Lower lobe of right lung (tissue), 2 donors: ENCODE results near the gene SMIM45.

Source experiments
- ATAC-seq, 2 donors: fragments of 200-7000 bp; cut with Tn5 transposase; one replicate each; pipeline ENCODE4 v1.9.1; 2020 to 2022; ENCODE audit warnings: mild to moderate bottlenecking in 2 of 2, moderate library complexity in 2 of 2
- DNase-seq: peaks from one replicate; pipeline ENCODE4 v3.0.0-alpha.2; 2020
- H3K27ac ChIP-seq: fragments of 200-600 bp; one replicate; pipeline ENCODE4 v1.8.0; 2022
- H3K27me3 ChIP-seq: fragments of 200-600 bp; one replicate; pipeline ENCODE4 v1.8.0; 2022; ENCODE audit warnings: low read depth
- H3K36me3 ChIP-seq: fragments of 200-600 bp; one replicate; pipeline ENCODE4 v1.8.0; 2022; ENCODE audit warnings: mild to moderate bottlenecking
- H3K4me1 ChIP-seq: fragments of 200-600 bp; one replicate; pipeline ENCODE4 v1.8.0; 2022
- H3K4me3 ChIP-seq: fragments of 200-600 bp; one replicate; pipeline ENCODE4 v1.8.0; 2022; ENCODE audit warnings: mild to moderate bottlenecking
- H3K9me3 ChIP-seq: fragments of 200-600 bp; one replicate; pipeline ENCODE4 v1.8.0; 2022
- CTCF ChIP-seq: fragments of 200-600 bp; IDR thresholded peaks from one replicate; pipeline ENCODE4 v1.8.0; 2022; ENCODE audit warnings: antibody characterized with exemption, mild to moderate bottlenecking
- intact Hi-C: fragments of 100-400 bp; cut with DNase I; formaldehyde crosslinking; loops from one replicate; pipeline ENCODE4 v1.11.0; 2022
- donor health status: DM: no; HTN: yes; CAD: no; lungs with severe emphysema.

The SMIM45 gene

GRCh38 chr22:41914611-41915034 is 37.3 kb upstream of the SMIM45 start:
- Histone ChIP-seq H3K27ac (no peak overlapping the region), H3K4me3 (peak overlapping the region; percentile 41), H3K9me3 (no peaks in the 10 kb centered on the region), H3K27me3 (peaks cover 96% of the 10 kb centered on the region), H3K36me3 (no peaks in the 10 kb centered on the region), H3K4me1 (peaks cover 41% of the 10 kb centered on the region)
- TF ChIP-seq CTCF = no peak
- DNase-seq (no peak), ATAC-seq (no peak)
- intact Hi-C loops = no loop called here

- intact Hi-C loops = no loop called here
- peaks cover 47% of the 10 kb centered on the region for H3K4me1 ChIP-seq
- no peak for TF ChIP-seq CTCF
- DNase-seq = no peak
- ATAC-seq = peak; percentile 58 to 64
- peak within 1 kb of the TSS; percentile 41 for H3K4me3 ChIP-seq
- H3K27ac ChIP-seq = no peak within 1 kb of the TSS
- no peaks in the 10 kb centered on the region for H3K36me3 ChIP-seq
- no peaks in the 10 kb centered on the region for H3K9me3 ChIP-seq
- peaks cover 96% of the 10 kb centered on the region for H3K27me3 ChIP-seq
These were observed 36.7 kb upstream of the SMIM45 start, which contains the start of gene SHISA8 for GRCh38 chr22:41915035-41915785. Gene SHISA8 (minus strand): TSS chr22:41915074. CDS start chr22:41914667, 407 bp downstream.

- Histone ChIP-seq H3K4me1 (peaks cover 45% of the 10 kb centered on the region), H3K9me3 (no peaks in the 10 kb centered on the region), H3K27ac (no peak overlapping the region), H3K27me3 (peaks cover 91% of the 10 kb centered on the region), H3K36me3 (no peaks in the 10 kb centered on the region), H3K4me3 (peak overlapping the region; percentile 41)
- no peak for TF ChIP-seq CTCF
- intact Hi-C loops = no loop called here
- no peak for ATAC-seq
- DNase-seq = no peak
These were observed 36.0 kb upstream of the SMIM45 start for GRCh38 chr22:41915786-41916493.

GRCh38 chr22:41916745-41917358 is 35.1 kb upstream of the SMIM45 start:
- Histone ChIP-seq H3K4me3 (no peak overlapping the region), H3K27ac (no peak overlapping the region), H3K27me3 (peaks cover 82% of the 10 kb centered on the region), H3K9me3 (no peaks in the 10 kb centered on the region), H3K4me1 (peaks cover 40% of the 10 kb centered on the region), H3K36me3 (no peaks in the 10 kb centered on the region)
- intact Hi-C loops = no loop called here
- DNase-seq (no peak), ATAC-seq (no peak)
- no peak for TF ChIP-seq CTCF

- no peaks in the 10 kb centered on the region for H3K36me3 ChIP-seq
- intact Hi-C loops = no loop called here
- H3K27me3 ChIP-seq = peaks cover 76% of the 10 kb centered on the region
- H3K4me3 ChIP-seq = no peak overlapping the region
- no peak overlapping the region for H3K27ac ChIP-seq
- DNase-seq = no peak
- no peak for ATAC-seq
- H3K4me1 ChIP-seq = peaks cover 40% of the 10 kb centered on the region
- H3K9me3 ChIP-seq = no peaks in the 10 kb centered on the region
- no peak for TF ChIP-seq CTCF
These were observed 34.5 kb upstream of the SMIM45 start for GRCh38 chr22:41917375-41917902.
